RCC 7860 (cell line): ENCODE measurements around the gene MCRS1.
A peak's percentile ranks its signal among the peaks of the same experiment; 100 is the strongest.
"Not testable (repeated sequence)": the region's sequence is repeated elsewhere in the genome, so short reads cannot be mapped to it uniquely, and the experiment has no call there.

Experiments
- DNase-seq: peaks from one replicate; pipeline ENCODE4 v3.0.0-alpha.2; 2015; ENCODE audit warnings: low spot score
- FAIRE-seq: peaks from 2 replicates; lab custom pipeline; 2012; peaks lifted over from hg19 to GRCh38; lab: Jason Lieb, UNC

The MCRS1 gene, protein sequence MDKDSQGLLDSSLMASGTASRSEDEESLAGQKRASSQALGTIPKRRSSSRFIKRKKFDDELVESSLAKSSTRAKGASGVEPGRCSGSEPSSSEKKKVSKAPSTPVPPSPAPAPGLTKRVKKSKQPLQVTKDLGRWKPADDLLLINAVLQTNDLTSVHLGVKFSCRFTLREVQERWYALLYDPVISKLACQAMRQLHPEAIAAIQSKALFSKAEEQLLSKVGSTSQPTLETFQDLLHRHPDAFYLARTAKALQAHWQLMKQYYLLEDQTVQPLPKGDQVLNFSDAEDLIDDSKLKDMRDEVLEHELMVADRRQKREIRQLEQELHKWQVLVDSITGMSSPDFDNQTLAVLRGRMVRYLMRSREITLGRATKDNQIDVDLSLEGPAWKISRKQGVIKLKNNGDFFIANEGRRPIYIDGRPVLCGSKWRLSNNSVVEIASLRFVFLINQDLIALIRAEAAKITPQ

DNA sequence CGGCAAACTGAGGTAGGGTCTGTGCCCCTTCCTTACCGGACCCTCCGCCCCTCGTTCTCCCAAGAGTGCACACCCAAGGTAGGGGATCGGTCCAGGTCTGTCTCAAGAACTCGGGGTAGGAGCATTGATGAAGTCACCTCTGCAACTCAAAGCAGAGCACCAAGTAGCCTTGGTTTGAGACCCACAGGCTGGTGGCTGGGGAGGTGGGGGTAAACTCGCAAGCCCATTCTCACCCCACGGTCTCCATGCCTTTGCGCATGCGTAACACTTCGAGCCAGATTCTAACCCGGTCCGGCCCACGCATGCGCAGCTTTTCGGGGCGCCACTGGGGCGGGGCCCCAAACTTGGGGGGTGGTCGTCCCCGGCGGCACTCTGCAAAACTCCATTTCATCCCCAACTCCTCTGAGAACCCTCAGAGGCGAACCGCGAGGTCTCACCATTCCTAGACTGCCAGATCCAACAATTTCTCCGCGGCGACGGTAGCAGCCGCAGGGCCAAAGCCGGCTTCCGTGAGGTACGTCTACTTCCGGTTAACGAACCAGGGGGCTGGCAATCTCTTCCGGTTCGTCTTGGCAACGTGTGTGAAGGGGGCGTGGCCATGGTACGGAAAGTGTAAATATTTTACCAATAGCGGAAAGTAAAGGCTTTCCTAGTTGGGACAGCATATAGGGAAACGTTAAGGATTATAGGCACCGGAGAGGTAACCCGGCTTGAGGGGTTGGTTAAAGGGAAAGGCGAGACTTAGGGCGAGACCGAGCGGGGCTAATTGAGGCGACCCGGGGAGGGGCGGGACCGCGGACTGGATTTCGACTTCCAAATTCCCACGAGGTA, at the start of gene MCRS1:
MCRS1 (minus strand) TSS at position 532 of the 831 bp plus-strand sequence. CDS start 1,411 bp downstream, outside the sequence.
- peak; percentile 50 for FAIRE-seq
- peak; percentile 76 for DNase-seq

DNA sequence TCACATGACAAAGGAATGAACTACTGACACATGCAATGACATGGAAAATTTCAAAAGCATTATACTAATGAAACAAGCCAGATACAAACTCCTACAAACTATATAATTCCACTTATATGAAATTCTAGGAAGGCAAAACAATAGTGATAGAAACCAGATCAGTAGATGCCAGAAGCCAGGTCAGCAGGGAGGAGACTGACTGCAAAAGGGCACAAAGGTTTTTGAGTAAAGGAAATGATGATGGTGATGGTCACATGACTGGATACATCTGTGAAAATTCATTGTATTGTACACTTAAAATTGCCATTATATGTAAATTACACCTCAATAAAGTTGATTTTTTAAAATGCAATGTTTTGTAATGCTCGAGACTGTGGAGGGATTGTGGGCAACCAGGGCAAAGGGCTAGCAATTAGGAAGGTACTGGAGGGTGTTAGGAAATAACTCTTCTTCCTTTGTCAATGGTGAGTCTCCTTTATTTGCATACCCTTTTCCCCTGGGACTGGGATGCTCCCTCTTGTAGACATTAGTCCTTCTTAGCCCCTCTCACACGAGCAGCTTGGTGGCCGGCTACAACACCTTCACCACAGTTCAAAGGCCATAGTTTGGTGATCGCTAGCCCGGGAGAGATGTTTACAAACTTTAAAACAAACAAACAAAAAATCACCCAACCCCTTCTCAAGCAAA, 48.7 kb upstream of the MCRS1 start:
- DNase-seq (no peak), FAIRE-seq (no peak)

DNA sequence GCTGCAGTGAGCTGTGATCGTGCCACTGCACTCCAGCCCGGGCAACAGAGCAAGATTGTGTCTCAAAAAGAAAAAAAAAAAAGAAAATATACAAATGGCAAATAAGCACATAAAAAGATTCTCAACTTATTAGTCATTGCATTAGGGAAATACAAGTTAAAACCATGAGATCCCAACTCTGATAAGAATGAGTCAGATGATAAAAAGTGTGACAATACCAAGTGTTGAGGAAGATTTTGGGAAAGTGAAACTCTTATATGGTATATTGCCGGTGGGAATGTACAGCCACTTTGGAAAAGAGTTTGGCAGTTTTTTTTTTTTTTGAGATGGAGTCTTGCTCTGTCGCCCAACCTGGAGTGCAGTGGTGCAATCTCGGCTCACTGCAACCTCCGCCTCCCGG, 47.8 kb upstream of the MCRS1 start:
- DNase-seq (peak; percentile 19), FAIRE-seq (no peak)

DNA sequence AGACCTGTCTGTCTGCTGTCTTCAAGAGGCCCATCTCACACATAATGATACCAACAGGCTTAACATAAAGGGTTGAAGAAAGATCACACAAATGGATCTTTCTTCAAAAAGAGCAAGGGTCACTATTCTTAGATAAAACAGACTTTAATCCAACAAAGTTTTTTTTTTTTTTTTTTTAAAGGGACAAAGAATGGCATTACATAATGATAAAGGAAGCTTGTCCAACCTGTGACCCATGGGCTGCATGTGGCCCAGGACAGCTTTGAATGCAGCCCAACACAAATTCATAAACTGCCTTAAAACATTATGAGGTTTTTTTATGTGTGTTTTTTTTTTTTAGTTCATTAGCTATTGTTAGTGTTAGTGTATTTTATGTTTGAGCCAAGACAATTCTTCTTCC, 44.3 kb upstream of the MCRS1 start:
- no peak for DNase-seq
- FAIRE-seq, result no peak

DNA sequence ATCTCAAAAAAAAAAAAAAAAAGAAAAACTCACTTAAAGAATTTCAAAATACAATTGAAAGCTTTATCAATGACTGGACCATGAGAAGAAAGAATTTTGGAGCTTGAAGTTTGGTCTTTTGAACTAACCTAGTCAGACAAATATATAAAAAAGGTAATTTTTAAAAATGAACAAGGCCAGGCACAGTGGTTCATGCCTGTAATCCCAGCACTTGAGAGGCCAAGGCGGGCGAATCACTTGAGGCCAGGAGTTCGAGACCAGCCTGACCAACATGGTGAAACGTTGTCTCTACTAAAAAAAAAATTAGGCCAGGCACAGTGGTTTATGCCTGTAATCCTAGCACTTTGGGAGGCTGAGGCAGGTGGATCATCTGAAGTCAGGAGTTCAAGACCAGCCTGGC, 42.8 kb upstream of the MCRS1 start:
- FAIRE-seq, result not testable (repeated sequence)

DNA sequence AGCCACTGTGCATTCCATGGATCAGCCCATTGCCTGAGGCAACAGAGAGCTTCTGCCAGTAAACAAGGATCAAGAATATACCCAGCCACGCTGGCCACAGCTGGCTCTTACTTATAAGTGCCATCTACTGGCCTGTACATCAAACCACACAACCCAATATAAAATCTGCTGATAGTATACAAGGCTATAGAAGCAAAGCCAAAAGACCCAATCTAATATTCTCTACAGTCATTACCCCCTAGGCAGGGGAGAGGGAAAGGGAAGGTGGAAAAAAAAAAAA, 41.9 kb upstream of the MCRS1 start:
- DNase-seq (no peak), FAIRE-seq (no peak)

More for the DNA sequence above, 42.8 kb upstream of the MCRS1 start:
- not testable (repeated sequence) for DNase-seq

DNA sequence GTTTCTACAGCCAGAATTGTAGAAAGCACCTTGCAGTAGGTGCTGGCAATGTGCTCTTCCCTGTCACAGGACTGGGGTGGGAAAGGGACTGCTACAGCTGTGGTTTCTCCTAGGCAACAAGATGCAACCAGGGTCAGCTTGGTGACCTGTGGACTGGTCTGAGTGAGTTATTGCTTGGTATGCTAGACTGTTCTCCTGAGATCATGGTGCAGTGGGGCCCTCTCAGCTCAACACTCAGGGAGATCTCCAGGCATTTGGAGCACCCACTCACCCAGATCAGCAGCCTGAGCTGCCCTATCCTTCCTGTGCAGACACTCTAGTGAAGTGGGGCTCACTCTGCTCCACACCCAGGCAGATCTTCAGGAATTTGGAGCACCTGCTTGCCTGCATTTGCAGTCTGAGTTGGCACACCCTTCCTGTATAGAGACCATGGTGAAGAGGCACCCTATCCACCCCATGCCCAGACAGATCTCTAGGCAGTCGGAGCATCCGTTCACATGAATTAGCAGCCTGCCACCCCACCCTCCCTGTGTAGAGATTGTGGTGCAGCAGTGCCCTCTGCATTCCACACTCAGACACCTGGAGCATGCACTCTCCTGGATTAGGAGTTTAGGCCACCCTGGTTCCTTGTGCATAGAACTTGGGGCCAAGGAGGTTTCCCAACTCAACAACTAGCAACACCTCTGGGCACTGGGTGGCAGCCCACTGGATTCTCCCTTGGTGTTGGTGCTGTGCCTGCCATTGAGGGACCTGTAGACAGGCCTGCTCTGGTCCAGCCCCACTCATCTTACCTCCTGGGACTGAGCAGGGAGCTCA, 41.3 kb upstream of the MCRS1 start:
- DNase-seq (no peak), FAIRE-seq (no peak)

DNA sequence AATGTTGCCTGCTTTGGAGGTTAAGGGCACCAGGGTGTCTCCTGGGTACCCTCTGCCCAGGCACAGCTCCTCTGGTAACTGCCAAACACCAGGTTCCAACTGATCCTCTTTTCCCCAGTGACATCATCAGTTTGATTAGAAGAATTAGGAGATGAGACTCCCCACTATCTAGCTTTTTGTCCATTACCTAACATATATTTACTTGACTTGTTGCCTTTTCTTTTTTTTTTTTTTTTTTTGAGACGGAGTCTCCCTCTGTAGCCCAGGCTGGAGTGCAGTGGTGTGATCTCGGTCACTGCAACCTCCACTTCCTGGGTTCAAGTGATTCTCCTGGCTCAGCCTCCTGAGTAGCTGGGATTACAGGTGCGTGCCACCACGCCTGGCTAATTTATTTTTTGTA, 37.6 kb upstream of the MCRS1 start, which contains the start of gene FAM186B:
FAM186B (minus strand) TSS at position 101 of the 400 bp plus-strand sequence. CDS start 162 bp downstream, outside the sequence.
- FAIRE-seq, DNase-seq: not testable (repeated sequence)

DNA sequence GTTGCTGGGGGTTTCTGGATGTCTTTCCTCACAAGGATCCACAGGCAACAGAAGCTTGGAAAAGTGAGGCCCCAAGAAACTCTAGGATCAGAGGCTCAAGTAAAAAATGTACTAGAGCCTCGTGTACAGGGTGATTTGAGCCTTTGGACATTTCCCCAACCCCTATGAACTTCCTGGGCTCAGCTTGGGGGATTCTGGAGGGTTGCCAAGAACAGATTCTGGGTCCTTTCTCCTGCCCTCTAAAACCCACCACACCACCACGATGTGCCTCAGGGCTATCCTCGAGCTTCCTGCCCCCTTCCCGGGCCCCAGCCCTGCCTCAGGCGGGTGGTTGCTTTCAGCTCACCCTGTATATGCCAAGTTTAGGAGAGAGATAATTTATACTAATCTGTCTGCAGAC, 36.9 kb upstream of the MCRS1 start:
- FAIRE-seq, result no peak

DNA sequence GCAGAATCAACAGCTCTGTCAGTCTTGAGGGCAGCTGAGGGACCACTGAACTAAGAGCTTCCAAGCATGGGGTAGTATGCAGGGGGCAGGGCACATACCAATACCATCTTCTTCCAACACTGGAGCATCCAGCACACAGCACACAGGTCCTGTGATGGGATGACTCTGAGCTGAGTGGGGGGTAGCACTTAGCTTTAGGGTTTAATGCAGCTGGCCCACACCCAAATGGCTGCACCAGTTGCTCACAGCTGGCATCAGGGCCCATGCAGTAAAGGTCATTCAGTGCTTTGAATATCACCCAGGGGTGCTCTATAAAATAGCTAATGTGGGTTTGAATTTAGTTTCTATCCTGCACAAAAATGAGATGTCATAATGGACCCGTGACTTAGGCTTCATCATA, 35.8 kb upstream of the MCRS1 start:
- FAIRE-seq (no peak), DNase-seq (no peak)

More for the DNA sequence above, 36.9 kb upstream of the MCRS1 start:
- DNase-seq, result no peak

DNA sequence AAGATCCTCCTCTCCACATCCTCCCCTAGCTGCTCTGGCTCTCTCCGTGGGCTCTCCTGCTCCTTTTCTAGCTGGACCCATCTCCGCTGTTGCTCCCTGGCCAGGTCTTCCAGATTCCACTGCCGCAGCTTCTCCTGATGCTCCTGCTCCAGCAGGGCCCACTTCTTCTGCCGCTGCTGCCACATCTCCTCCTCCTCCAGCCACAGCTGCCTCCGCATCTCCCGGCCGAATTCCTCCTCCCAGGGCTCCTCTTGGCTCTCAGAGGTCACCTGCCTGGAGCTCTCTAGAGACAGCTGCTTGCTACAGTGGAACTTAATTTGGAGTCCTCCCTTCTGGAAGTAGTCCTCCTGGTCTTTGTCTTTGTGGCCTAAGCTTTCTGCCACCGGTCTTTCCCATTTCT, 32.0 kb upstream of the MCRS1 start:
- FAIRE-seq (no peak), DNase-seq (no peak)

DNA sequence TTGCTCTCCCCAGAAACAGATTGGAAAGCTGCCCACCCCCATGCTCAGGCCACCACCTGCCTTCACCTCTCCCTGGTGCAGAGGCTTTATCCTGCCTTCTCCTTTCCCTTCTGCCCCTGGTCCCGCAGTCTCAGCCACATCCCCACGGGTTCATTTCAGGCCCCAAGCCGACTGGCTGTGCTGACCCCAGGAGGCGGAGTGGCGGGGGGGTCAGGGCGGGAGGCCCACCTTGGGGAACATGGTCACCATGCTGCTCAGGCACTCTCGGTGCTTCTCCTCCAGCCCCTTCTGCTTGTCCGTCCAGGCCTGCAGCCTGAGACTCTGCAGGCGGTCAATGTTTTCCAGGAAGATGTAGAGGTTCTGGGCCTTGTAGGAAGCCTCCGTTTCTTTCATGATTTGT, 30.6 kb upstream of the MCRS1 start:
- FAIRE-seq (no peak), DNase-seq (no peak)

DNA sequence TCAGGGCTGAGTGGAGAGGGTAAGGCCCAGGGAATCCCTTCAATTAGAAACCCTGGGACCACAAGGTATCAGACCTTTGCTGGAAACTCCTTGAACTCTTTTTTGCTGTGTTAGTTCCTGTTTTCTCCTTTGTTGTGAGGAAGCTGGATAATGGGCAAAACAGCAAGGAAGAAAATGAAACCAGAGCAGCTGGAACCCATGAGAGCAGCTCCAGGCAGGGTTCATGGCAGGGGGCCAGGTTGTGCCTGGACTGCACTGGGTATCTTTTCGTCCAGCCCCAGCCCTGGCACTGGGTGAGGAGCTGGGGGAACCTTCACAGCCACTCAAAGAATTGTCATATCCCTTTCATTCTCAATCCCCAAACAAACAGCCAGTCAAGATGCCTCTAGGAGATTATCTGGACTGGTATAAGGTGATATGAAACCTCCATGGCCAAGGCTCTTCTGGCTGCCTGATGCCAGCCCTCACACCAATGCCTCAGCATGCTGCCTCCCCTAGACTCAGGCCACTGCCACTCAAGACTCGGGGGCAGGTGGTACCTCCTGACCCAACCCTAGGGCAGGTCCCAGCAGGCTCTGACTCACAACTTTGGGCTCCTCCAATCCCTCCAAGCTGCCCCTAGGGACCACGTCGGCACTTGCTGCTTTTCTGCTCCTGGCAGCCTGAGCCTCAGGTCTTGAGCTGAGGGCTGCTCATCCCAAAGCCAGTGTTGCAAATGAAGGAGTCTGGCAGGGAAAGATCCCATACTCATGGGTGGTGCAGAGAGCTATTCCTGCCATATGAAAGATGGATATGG, 21.0 kb upstream of the MCRS1 start:
- FAIRE-seq, result no peak
- no peak for DNase-seq

DNA sequence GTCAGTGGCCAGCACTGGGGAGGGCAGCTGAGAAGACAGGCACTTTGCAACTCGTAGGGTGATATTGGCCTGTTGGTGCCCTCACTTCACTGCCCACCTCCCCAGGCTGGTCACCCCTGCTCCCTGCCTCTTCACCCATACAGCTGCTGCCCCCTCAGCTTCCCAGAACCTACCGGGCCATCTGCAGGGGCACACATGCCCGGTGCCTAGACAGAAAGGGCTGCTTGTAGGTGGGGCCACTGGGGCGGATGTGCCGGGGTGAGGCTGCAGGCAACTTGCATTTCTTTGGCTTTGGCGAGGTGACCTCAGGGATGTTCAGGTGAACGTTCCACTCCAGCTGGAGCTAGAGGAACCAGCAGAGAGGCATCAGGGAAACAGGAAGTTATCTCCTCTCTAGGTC, 20.3 kb upstream of the MCRS1 start:
- DNase-seq (no peak), FAIRE-seq (no peak)

DNA sequence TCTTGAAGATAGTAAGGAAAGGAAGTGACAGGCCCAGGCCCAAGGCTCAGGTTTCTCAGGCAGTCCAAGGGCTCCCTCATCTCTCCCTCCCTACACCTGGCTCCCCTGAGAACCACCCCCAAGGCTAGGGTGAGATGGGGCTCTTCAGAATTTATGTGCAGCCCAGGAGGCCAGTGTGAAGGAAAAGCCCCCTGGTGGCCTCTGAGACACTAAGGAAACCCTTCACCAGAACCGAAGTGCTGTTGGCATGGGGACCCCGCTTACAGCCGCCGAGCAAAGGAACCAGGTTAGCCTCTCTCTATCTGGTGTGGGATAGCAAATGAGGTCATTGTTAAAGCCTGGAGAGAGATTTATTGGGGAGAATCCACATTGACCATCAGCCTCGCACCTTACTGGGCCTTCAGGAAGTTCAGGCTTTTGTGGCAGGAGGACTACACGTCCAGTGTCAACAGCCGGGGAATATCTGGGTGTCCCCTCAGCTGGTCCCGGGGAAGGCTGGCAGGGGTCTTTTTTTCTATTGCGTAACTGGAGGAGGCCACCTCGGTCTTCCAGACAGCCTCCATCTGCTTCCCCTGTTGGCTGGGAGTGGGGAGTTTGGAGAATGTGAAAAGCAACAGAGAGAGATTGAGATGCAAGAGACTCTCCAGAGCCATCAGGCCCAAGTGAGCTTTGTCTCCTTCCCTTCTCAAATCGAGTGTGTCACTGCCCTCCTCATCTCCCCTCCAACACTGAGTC, 19.4 kb upstream of the MCRS1 start:
- DNase-seq (no peak), FAIRE-seq (no peak)

DNA sequence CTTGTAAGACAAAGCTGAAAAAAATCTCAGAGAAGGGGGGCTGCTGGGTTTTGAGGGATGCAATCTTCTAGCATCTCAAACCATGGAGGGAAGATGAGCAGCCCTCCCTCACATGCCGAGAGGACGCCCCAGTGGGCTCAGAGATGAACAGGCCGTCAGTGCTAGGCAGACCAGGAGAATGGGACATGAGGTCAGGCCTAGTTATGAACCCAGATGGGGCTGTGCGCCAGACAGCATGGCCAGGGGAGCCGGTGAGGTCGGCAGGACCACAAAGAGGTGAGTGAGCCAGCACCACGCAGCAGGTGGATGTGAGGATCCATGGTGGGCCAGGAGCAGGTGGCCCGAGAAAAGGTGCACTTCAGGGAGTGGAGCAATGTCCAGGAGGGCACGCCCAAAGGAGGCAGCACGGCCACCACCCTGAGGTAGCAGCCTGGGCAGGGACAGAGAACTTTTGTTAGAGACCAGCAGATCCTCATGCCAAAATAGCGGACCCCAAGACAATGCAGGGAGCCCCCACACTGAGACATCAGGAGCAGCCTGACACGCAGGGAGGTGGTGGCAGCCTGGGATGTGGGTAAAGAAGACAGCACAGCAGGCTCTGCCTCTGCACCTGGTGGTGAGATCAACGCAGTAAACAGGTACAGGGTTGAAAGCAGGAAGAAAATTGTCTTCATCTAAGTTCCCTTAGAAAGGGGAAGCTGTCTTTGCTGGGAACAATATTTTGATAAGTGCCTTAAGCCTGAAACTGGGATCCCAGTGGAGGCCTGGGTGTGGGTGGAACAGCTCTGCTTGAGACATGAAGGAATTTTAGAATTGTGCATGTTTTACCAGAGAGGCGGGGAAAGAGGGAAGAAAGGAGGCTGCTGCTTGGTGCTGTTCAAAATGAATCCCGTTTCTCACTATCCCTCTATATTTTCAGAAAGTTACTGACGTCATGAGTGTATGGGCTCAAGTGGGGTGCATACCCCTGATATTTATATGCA, 17.8 kb upstream of the MCRS1 start:
- DNase-seq, result no peak
- FAIRE-seq, result no peak

DNA sequence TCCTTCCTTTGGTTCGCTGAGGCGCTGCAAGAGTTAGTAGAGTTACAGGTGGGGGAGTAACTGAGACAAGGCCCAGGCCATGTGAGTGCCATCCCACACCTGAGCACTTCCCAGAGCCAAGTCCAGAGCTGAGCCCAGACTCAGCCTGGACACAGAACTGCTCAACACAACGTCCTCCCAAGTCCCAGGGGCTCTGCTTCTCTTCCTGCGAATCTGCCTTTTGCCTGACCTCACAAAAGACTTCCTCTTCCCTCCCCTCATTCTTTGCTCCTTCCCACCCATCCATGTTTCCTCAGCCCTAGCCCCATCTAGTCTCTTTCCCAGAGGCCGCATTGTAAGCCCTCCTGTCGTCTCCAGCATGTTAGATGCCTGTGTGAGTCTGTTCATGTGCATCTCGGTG, 16.6 kb upstream of the MCRS1 start:
- DNase-seq, result no peak
- FAIRE-seq, result no peak
